Vagina (tissue), 2 donors: ENCODE data around the gene COL26A1.

Experiments
- CTCF ChIP-seq, 3 experiments: fragments of 450-650 bp in 2 of 3; fragments of 200-600 bp in 1 of 3; sonication (generic) in 1 of 3; IDR thresholded peaks; one replicate each; pipeline ENCODE4 v1.5.1; 2017 to 2019; ENCODE audit warnings: antibody characterized with exemption in 3 of 3, mild to moderate bottlenecking in 2 of 3, moderate library complexity in 2 of 3
- POLR2A ChIP-seq, 2 donors: fragments of 450-650 bp; IDR thresholded peaks; one replicate each; pipeline ENCODE4 v1.6.1; 2017; ENCODE audit warnings: antibody characterized with exemption in 2 of 2, mild to moderate bottlenecking in 2 of 2, moderate library complexity in 2 of 2
- POLR2AphosphoS5 ChIP-seq, 2 donors: sonication (generic); formaldehyde crosslinking; IDR thresholded peaks; one replicate each; pipeline ENCODE4 v1.9.0; 2017; ENCODE audit warnings: antibody characterized with exemption in 2 of 2, mild to moderate bottlenecking in 2 of 2, low read depth in 1 of 2; ENCODE audit not compliant: insufficient read depth in 1 of 2

GRCh38 chr7:101328159-101328558 lies 34.5 kb upstream of the COL26A1 start:
- no peak for TF ChIP-seq CTCF (IDR thresholded peaks at IDR 0.05)
- TF ChIP-seq POLR2A (IDR thresholded peaks at IDR 0.05), result no peak
- no peak for TF ChIP-seq POLR2AphosphoS5 (IDR thresholded peaks at IDR 0.05; ENCODE audit: insufficient read depth in 1 of 2, low read depth in 1 of 2)
